HG03159 (cell line): ENCODE data around the gene LRRC26.
A peak's percentile ranks its signal among the peaks of the same experiment; 100 is the strongest.
"Not testable (repeated sequence)": the region's sequence is repeated elsewhere in the genome, so short reads cannot be mapped to it uniquely, and the experiment has no call there.

Experiments
- ATAC-seq: cut with Tn5 transposase; IDR thresholded peaks from one replicate; pipeline ENCODE4 v1.9.1; 2021; ENCODE audit warnings: mild to moderate bottlenecking, moderate library complexity; ENCODE audit not compliant: unreplicated experiment

Gene LRRC26

DNA sequence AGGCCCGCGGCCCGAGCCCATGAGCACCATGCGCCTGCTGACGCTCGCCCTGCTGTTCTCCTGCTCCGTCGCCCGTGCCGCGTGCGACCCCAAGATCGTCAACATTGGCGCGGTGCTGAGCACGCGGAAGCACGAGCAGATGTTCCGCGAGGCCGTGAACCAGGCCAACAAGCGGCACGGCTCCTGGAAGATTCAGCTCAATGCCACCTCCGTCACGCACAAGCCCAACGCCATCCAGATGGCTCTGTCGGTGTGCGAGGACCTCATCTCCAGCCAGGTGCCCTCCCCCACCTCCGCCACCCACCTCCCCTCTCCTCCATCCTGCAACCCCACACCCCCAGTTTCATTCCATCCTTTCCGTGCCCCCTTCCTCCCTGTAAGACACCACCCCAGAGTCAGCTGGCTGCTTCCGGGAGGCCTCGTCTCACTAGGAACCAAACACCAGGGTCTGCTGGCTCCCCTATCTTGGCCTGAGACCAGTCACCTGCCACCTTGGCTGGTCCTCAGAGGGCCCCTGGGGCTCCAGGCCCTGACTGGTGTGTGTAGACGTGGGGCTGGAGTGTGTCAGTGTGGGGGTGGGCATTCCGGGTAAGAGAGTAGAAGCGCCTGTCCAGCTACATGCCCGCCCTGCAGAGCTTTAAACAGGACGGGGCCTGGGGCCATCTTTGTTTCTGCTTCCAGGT, 30.2 kb downstream of the LRRC26 start:
- ATAC-seq: no peak

DNA sequence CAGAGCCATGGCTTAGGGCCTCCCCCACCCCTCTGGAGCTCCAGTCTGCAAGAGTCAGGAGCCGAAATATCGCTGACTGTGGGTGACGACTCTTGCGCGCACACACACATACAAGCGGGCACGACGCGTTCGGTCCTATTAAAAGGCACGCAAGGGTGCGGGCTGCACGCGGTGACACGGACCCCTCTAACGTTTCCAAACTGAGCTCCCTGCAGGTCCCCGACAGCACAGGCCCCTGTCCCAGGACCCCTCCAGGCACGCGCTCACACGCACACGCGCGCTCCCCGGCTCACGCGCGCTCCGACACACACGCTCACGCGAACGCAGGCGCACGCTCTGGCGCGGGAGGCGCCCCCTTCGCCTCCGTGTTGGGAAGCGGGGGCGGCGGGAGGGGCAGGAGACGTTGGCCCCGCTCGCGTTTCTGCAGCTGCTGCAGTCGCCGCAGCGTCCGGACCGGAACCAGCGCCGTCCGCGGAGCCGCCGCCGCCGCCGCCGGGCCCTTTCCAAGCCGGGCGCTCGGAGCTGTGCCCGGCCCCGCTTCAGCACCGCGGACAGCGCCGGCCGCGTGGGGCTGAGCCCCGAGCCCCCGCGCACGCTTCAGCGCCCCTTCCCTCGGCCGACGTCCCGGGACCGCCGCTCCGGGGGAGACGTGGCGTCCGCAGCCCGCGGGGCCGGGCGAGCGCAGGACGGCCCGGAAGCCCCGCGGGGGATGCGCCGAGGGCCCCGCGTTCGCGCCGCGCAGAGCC, 31.0 kb downstream of the LRRC26 start, which contains the start of gene GRIN1:
TSS of gene GRIN1 (plus strand) at position 433 of the 746 bp plus-strand sequence. CDS start 333 bp downstream, outside the sequence.
- no peak for ATAC-seq

DNA sequence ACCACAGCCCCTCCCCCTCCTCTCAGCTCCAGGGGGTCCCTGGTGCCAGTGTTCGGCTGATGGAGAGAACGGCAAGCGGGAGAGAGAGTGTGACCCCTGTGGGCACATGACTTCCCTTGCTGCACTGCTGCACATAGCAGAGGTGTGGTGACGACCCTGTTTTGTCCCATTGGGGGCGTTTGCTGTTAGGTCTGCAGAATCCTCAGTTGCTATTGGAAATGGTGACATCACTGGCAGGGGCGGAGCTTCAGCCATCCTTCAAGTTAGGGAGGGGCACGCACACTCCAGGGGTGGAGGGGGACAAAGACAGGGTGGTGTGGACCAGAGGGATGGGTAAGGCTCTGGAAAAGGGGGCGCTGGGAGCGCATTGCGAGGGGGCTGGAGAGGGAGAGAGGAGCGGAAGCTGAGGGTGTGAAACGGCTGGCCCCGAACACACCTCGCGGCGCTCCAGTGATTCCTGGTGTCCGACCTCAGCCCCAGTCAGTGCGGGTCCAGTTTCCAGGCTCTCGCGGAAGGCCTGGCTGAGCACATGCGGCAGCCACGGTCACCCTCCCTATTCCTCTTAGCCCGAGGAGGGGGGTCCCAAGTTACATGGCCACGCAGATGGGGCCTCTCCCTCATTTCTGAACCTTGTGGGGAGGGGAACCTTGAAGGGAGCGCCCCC, 31.7 kb downstream of the LRRC26 start:
- no peak for ATAC-seq

DNA sequence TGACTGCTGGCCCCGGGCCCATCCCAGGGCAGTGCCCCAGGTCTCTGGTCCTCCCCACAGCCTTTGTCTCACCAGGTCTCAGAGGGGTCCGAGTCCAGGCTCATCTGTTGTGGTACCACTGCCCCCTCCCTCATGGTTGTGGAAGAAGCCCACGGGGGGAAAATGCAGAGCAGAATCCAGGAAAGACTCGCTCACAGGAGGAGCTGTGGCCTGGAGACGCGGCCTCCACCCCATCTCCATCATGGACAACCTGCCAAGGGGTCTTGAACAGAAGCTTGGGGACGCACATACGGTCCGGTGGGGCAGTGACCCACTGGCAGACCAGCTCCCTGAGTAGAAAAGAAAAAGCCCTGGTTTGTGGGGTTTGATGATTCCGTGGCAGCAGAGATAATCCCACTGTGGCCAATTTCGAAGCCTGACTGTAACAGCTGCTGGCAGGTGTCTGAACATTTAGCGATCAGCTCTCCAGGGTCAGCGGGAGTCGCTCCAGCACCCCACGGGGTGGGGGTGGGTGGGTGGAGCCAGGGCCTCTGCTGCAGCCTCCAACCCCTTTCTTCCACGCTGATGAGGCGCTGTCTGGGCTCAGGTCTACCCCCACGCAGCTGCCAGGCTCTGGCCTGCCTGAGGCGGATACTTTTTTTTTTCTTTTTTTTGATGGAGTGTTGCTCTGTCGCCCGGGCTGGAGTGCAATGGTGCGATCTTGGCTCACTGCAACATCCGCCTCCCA, 32.8 kb downstream of the LRRC26 start:
- ATAC-seq: no peak

DNA sequence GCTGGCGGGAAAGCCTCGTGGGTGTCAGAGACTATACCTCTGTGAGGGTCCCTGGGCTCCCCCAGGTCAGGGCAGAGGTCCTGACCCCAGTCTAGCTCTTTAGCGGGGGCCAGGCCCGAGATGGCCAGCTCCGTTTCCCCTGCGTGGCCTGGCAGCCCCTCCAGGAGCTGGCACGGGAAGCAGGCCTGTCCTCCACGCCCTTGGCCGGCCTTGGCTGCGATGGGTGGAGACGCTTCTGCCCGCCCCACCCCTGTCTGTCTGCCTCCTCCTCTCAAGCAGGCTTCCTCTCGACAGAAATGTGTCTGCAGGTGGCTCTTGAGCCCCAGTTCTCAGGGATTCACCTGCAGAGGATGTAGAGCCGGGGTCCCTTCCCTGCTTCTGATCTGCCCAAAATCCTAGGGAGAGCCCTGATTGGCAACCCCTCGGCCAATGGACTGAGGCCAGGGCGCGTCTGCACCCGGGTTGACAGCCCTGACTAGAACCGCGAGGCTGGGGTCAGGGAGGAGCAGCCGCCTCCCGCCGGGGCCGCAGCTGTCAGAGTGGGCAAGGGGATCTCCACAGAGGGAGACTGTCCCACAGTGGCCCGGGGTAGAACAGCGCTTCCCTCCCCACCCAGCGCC, 33.5 kb downstream of the LRRC26 start:
- no peak for ATAC-seq

DNA sequence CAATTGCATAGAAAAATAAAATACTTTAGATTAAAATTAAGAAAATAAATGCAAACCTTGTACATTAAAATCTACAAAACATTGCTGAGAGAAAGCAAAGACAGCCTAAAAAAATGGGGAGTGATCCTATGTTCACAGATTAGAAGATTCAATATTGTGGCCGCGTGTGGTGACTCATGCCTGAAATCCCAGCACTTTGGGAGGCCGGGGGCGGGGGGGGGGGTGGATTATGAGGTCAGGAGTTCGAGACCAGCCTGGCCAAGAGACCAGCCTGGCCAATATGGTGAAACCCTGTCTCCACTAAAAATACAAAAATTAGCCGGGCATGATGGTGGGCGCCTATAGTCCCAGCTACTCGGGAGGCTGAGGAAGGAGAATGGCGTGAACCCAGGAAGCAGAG, 34.7 kb downstream of the LRRC26 start:
- not testable (repeated sequence) for ATAC-seq

DNA sequence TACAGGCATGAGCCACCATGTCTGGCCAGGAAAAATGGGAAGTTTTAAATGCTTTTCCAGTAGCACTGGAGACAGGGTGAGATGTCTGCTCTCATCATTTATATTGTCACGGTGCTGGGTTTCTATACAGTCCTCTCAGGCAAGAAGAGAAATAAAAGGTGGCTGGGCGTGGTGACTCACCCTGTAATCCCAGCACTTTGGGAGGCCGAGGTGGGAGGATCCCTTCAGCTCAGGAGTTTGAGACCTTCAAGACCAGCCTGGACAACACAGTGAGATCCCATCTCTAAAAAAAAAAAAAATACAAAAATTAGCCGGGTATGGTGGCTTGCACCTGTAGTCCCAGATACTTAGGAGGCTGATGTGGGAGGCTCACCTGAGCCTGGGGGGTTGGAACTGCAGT, 35.7 kb downstream of the LRRC26 start:
- ATAC-seq: no peak

DNA sequence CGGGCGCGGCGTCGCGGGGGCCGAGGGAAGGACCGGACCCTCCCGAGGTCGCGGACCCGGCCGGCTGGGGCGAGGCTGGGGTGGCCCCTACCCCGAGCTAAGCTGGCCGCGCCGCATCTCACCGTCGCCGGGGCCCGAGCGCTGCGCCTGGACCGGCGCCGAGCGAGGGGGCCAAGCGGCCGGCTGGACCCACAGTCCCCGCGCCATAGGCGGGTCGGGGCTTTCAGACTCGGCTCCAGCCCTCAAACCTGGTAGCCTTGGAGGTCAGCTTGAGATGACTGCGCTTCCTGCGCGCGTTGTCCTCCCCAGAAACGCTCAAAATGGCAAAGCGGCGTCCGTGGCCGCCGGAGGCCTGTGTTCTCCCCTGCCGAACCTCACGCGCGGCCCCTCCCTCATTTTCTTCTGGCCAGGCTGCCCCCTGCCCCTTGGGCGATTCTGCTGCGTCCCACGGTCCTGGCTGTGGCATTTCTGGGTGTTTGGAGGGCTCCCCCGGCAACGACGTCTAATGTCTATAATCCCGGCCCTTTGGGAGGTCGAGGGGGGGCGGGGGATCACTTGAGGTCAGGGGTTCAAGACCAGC, 39.6 kb downstream of the LRRC26 start:
- ATAC-seq: no peak

DNA sequence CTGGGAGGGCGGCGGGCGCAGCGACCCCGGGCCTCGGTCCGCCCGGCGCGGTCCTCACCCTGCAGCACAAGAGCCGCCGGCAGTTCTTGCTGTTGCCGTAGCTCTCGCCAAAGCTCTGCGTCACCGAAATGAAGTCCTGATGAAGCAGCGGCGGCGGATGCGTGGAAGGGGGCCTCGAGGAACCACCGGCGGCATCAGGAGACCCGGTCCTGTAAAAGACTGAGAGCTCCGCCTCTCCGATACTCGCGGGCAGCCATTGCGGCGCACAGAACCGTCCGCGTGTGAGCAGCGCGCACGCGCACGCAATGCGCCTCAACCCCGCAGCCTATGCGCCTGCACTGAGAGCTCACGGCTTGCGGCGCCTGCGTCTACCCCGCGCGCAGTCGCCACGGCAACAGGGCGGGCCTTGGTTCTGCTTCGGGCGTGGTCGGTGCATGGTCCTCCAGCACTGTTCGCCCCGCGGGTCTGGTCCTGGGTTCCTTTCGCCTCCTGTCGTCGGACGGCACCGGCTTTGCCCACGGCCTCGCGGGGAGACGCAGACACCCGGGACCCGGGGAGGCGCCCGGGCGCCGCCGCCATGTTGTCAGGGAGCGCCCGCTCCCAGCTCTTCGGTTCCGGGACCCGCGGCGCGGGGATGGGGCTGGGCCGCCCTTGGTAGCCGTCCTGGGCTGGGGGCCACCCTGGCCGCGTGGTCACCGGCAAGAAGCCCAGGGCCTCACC, 40.2 kb downstream of the LRRC26 start:
- ATAC-seq: peak; percentile 79

DNA sequence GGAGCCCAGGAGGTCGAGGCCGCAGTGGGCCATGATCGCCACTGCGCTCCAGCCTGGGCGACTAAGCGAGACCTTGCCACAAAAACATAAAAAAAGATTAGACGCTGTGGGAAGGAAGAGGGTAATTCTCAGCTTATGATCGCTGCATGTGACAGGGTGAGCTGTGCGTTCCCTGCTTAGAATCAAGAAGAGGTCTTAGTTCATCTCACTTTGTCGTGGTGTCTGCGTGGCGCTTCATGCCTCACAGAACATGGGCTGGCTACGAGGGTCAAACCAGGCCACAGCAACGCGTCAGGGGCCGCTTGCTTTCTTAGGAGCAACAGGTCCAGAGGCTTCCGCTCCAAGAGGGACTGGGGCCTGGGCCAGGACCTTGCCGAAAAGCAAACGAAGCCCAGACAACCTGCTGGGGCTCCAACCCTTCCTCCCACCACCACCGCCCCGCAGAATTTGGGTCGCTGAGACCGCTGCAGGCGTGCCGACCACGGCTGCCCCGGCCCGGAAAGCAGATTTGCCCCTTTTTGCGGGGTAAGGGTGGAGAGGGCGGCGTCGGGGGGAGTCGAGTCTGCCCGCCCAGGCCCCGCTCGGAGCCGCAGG, 40.9 kb downstream of the LRRC26 start:
- ATAC-seq: peak; percentile 6

DNA sequence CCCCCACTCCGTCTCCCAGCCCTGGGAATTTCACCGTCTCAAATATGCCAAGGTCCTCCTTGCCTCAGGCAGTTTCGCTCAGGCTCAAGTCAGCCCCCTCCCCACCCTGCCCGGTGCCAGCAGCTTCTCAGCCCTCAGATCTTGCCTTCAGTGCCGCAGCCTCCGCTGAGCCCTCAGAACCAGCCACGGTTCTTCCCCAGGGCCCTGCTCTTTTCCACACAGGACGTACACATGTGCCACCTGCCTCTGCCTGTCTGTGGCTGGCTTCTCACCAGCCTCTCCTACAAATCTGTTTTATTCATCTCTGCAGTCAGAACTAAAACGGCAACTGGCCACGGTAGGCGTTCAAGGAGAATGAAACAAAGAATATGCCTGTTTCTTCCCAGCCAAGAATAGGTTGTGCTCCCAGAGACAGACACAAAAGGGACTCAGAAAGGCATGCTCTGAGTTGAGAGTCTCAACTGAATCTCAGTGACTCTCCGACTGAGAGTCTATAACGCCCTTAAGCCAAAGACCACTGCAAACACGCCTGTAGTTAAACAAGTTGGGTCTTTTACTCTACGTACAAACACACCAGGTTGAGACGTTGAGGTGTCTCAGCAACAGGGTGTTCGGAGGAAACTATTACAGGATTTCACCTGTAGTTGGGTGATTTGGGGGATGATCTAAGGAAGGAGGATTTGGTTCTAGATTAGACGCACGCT, 41.5 kb downstream of the LRRC26 start:
- ATAC-seq: no peak

DNA sequence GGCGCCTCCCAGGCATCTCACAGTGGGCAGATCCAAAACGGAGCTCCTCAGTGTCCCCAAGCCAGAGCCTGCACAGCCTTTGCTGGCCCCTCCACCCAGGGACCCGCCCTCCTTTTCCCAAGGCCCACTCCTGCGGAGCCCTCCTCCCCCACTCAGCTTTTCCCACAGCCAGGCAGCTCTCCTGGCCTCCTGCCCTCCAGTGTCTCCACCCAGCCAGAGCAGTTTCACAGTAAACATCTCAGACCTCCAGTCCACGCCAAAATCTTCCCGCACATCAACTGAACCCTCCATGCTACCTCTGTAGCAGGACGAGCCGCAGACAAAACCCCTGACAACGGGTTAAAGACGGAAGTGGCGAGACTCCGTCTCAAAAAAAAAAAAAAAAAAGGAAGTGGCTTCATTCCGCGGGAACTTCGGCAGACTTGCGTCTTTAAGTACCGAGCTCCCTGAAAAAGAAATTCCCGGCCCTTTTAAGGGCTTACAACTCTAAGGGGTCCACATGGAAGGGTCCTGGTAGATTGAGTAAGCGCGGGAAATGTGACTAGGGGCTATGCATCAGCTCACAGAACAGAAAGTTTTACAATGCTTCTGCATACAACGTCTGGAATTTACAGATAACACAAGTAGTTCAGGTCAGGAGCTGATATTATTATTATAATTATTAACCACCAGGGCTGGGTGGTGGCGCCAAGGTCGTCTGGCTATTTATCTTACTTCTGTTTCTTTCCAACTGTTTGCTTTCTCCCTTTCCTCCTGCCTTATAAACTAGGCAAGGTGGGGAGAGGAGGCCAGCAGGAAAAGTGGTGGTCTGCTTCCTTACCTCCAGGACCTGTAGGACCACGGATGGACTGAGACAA, 42.3 kb downstream of the LRRC26 start:
- no peak for ATAC-seq

DNA sequence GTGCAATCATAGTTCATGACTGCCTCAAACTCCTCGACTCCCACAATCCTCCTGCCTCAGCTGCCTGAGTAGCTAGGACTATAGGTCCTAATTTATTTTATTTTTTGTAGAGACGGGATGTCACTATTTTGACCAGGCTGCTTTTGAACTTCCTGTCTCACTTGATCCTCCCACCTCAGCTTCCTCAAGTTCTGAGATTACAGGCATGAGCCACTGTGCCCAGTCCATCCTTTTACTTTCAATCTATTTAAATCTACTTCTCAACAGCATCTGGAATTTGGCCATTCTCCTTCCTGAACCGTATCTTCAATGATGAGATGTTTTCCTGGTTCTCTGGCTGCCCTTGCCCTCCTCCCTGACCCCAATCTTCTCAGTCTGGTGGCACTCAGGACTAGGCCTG, 43.1 kb downstream of the LRRC26 start:
- no peak for ATAC-seq

DNA sequence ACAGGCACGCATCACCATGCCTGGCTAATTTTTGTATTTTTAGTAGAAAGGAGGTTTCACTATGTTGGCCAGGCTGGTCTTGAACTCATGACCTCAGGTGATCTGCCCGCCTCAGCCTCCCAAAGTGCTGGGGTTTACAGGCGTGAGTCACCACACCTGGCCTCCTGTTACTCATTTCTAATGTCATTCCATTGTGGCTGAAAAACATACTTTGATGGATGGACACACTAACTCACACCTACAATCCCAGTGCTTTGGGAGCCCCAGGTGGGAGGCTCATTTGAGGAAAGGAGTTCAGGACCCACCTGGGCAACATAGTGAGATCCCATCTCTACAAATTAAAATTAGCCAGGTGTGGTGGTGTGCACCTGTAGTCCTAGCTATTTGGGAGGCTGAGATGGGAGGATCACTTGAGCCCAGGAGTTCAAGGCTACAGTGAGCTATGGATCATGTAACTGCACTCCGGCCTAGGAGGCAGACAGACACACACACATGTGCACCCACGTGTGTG, 45.8 kb downstream of the LRRC26 start:
- not testable (repeated sequence) for ATAC-seq

DNA sequence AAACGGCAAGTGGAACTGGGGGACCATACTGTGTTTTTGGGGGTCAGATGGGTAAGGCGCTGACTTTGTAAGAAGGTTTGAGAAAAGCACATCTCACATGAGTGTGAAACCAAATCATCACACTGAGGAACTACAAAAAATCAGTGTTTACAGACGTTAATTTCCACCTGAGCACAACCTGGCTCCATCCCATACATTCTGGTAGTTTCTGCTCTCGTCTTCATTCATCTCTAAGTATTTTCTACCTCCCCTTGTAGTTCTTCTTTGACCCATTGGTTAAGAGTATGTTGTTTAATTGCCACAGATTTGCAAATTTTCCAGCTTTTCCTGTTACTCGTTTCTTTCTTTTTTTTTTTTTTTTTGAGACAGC, 46.4 kb downstream of the LRRC26 start:
- peak; percentile 42 for ATAC-seq

DNA sequence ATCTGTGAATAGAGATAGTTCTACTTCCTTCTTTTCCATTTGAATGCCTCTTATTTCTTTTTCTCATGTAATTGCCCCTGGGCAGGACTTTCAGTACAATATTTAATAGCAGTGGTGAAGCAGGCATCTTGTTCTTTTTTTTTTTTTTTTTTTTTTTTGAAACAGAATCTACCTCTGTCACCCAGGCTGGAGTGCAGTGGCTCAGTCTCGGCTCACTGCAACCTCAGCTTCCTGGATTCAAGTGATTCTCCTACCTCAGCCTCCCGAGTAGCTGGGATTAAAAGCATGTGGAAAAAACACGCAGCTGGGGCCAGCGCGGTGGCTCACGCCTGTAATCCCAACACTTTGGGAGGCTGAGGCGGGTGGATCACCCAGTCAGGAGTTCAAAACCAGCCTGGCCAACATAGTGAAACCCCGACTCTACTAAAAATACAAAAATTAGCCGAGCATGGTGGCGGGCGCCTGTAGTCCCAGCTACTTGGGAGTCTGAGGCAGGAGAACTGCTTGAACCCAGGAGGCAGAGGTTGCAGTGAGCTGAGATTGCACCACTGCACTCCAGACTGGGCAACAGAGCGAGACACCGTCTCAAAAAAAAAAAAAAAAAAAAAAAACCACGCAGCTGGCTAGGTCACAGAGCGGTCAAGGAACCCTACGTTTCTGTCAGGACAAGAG, 46.9 kb downstream of the LRRC26 start:
- ATAC-seq: not testable (repeated sequence)
